Neuronal stem cell (in vitro differentiated cells): ENCODE data around the gene MELTF.

ENCODE experiments used
- DNase-seq: peaks from one replicate; pipeline ENCODE4 v3.0.0-alpha.2; 2013; ENCODE audit warnings: low spot score
- H2AFZ ChIP-seq: one replicate; pipeline ENCODE4 v1.6.1; 2013; ENCODE audit warnings: mild to moderate bottlenecking, low read length, inconsistent platforms
- H2AK5ac ChIP-seq: 2 replicates; pipeline ENCODE4 v1.6.1; 2013; ENCODE audit warnings: low read depth, mild to moderate bottlenecking, inconsistent platforms, low read length, moderate library complexity, mixed read lengths
- H2BK120ac ChIP-seq: 2 replicates; pipeline ENCODE4 v1.6.1; 2013; ENCODE audit warnings: low read depth, mild to moderate bottlenecking, inconsistent platforms, low read length, moderate library complexity, mixed read lengths
- H2BK12ac ChIP-seq: one replicate; pipeline ENCODE4 v1.6.1; 2013; ENCODE audit warnings: low read length, inconsistent platforms
- H2BK15ac ChIP-seq: 2 replicates; pipeline ENCODE4 v1.6.1; 2013; ENCODE audit warnings: mild to moderate bottlenecking, low read length, inconsistent platforms, mixed read lengths
- H2BK5ac ChIP-seq: one replicate; pipeline ENCODE4 v1.6.1; 2013; ENCODE audit warnings: inconsistent platforms, mild to moderate bottlenecking, low read length, moderate library complexity
- H3K14ac ChIP-seq: one replicate; pipeline ENCODE4 v1.6.1; 2013; ENCODE audit warnings: low read length, inconsistent platforms
- H3K18ac ChIP-seq: 2 replicates; pipeline ENCODE4 v1.6.1; 2013; ENCODE audit warnings: low read length, inconsistent platforms
- H3K23ac ChIP-seq: 2 replicates; pipeline ENCODE4 v1.6.1; 2013; ENCODE audit warnings: low read depth, mild to moderate bottlenecking, mixed read lengths, low read length, inconsistent platforms; ENCODE audit not compliant: poor library complexity
- H3K27ac ChIP-seq: replicated peaks from 3 replicates; pipeline ENCODE4 v1.5.1; 2013; ENCODE audit warnings: low read length, inconsistent platforms
- H3K27me3 ChIP-seq, 3 experiments: 2 replicates each; pipeline ENCODE4 v1.6.1; 2013; ENCODE audit warnings: low read length in 3 of 3, mild to moderate bottlenecking in 2 of 3, inconsistent platforms in 1 of 3, low read depth in 1 of 3, mixed read lengths in 1 of 3, moderate library complexity in 1 of 3; ENCODE audit not compliant: control insufficient read depth in 3 of 3, insufficient read depth in 3 of 3
- H3K36me3 ChIP-seq, 2 donors: replicated peaks in 1 of 2; 2 replicates each; pipeline ENCODE4 v1.6.1; 2013; ENCODE audit warnings: low read length in 2 of 2; ENCODE audit not compliant: control insufficient read depth in 2 of 2, insufficient read depth in 2 of 2
- H3K4ac ChIP-seq: 2 replicates; pipeline ENCODE4 v1.6.1; 2013; ENCODE audit warnings: inconsistent platforms, mild to moderate bottlenecking, low read length, moderate library complexity
- H3K4me1 ChIP-seq, 2 donors: 1 replicate in 1 of 2; 2 replicates in 1 of 2; pipeline ENCODE4 v1.6.1; 2013; ENCODE audit warnings: low read length in 2 of 2, low read depth in 1 of 2; ENCODE audit not compliant: control insufficient read depth in 2 of 2, insufficient read depth in 1 of 2
- H3K4me2 ChIP-seq: one replicate; pipeline ENCODE4 v1.6.1; 2013; ENCODE audit warnings: mild to moderate bottlenecking, low read length, inconsistent platforms; ENCODE audit not compliant: insufficient read depth, poor library complexity, severe bottlenecking
- H3K4me3 ChIP-seq, 2 donors: 2 replicates each; pipeline ENCODE4 v1.5.1; 2013; ENCODE audit warnings: low read length in 2 of 2, mild to moderate bottlenecking in 2 of 2, inconsistent platforms in 1 of 2, moderate library complexity in 1 of 2
- H3K79me1 ChIP-seq: one replicate; pipeline ENCODE4 v1.6.1; 2013; ENCODE audit warnings: low read depth, mild to moderate bottlenecking, inconsistent platforms, low read length, moderate library complexity
- H3K9ac ChIP-seq: one replicate; pipeline ENCODE4 v1.6.1; 2013; ENCODE audit warnings: mild to moderate bottlenecking, low read depth, low read length, inconsistent platforms; ENCODE audit not compliant: poor library complexity
- H3K9me3 ChIP-seq, 2 donors: replicated peaks in 1 of 2; 2 replicates each; pipeline versions ENCODE3 to v1.6.1; 2013; ENCODE audit warnings: low read length in 2 of 2, mild to moderate bottlenecking in 2 of 2, inconsistent platforms in 1 of 2, low read depth in 1 of 2, mixed read lengths in 1 of 2, moderate library complexity in 1 of 2; ENCODE audit not compliant: control insufficient read depth in 2 of 2, insufficient read depth in 1 of 2
- H4K8ac ChIP-seq: one replicate; pipeline ENCODE4 v1.6.1; 2013; ENCODE audit warnings: low read depth, mild to moderate bottlenecking, inconsistent platforms, low read length, moderate library complexity
- H4K91ac ChIP-seq: one replicate; pipeline ENCODE4 v1.6.1; 2013; ENCODE audit warnings: low read length, low read depth, mild to moderate bottlenecking, inconsistent platforms; ENCODE audit not compliant: poor library complexity
- WGBS, 2 donors: extraction: QIAGEN DNeasy Blood & Tissue Kit; methylation state at CpG; one replicate each; pipeline ENCODE4 v1.1.7; 2013; ENCODE audit warnings: missing lambda C conversion rate in 2 of 2, mixed read lengths in 1 of 2; ENCODE audit not compliant: insufficient read length in 2 of 2, insufficient replicate concordance in 1 of 2; ENCODE audit errors: extremely low coverage in 2 of 2; 5-methylcytosine and 5-hydroxymethylcytosine counted together

The MELTF gene

GRCh38 chr3:197014024-197014423 is 15.6 kb downstream of the MELTF start:
- no peak overlapping the region for H2BK12ac ChIP-seq
- no CpG with 5 or more reads among the region's 6 CpGs for WGBS, 2 donors
- H3K79me1 ChIP-seq = no peaks in the 10 kb centered on the region
- H3K4me2 ChIP-seq = no peak overlapping the region
- H3K23ac ChIP-seq = no peak overlapping the region
- no peak overlapping the region for H2BK120ac ChIP-seq
- H3K14ac ChIP-seq = no peak overlapping the region
- no peak overlapping the region for H4K91ac ChIP-seq
- no peak overlapping the region for H2BK5ac ChIP-seq
- no peak for DNase-seq
- H3K9me3 ChIP-seq = no peaks in the 10 kb centered on the region
- no peak overlapping the region for H2BK15ac ChIP-seq
- H3K4me3 ChIP-seq = no peak overlapping the region
- H3K27ac ChIP-seq = no peak overlapping the region
- H4K8ac ChIP-seq = no peak overlapping the region
- H2AFZ ChIP-seq = no peak overlapping the region
- H3K18ac ChIP-seq = no peak overlapping the region
- peaks cover 11 to 13% of the 10 kb centered on the region in 2 donors for H3K4me1 ChIP-seq
- H3K4ac ChIP-seq = no peak overlapping the region
- H2AK5ac ChIP-seq = no peak overlapping the region
- H3K27me3 ChIP-seq = no peaks in the 10 kb centered on the region
- H3K9ac ChIP-seq = no peak overlapping the region
- no peaks in the 10 kb centered on the region for H3K36me3 ChIP-seq

- no peak overlapping the region for H3K4me3 ChIP-seq
- H3K4me2 ChIP-seq = no peak overlapping the region
- H3K79me1 ChIP-seq = no peaks in the 10 kb centered on the region
Measured at GRCh38 chr3:197012540-197012883, 17.1 kb downstream of the MELTF start.

GRCh38 chr3:197011780-197012539 is 17.7 kb downstream of the MELTF start:
- Histone ChIP-seq H3K9ac (no peak overlapping the region), H2BK12ac (peak overlapping the region; percentile 36), H3K36me3 (no peaks in the 10 kb centered on the region), H2AK5ac (peak overlapping the region; percentile 59), H2AFZ (peak overlapping the region; percentile 92), H4K91ac (no peak overlapping the region), H3K23ac (no peak overlapping the region), H3K18ac (peak overlapping the region; percentile 84), H3K9me3 (no peaks in the 10 kb centered on the region), H3K4me2 (no peak overlapping the region), H2BK5ac (no peak overlapping the region), H4K8ac (peak overlapping the region; percentile 83), H3K4me3 (no peak overlapping the region), H2BK15ac (peak overlapping the region; percentile 19), H3K79me1 (no peaks in the 10 kb centered on the region), H3K14ac (no peak overlapping the region), H2BK120ac (no peak overlapping the region), H3K27ac (no peak overlapping the region), H3K4ac (peak overlapping the region; percentile 32), H3K27me3 (no peaks in the 10 kb centered on the region), H3K4me1 (peaks cover 11 to 13% of the 10 kb centered on the region in 2 donors)
- WGBS, 2 donors = no CpG with 5 or more reads among the region's 25 CpGs
- DNase-seq = no peak

More at GRCh38 chr3:197012540-197012883, 17.1 kb downstream of the MELTF start:
- Histone ChIP-seq H3K23ac (no peak overlapping the region), H3K18ac (peak overlapping the region; percentile 84), H3K9me3 (no peaks in the 10 kb centered on the region), H3K14ac (no peak overlapping the region), H2BK12ac (no peak overlapping the region), H4K91ac (no peak overlapping the region), H2AK5ac (peak overlapping the region; percentile 59), H2BK120ac (no peak overlapping the region), H4K8ac (no peak overlapping the region), H3K4me1 (peaks cover 11 to 13% of the 10 kb centered on the region in 2 donors), H3K4ac (peak overlapping the region; percentile 32), H3K36me3 (no peaks in the 10 kb centered on the region), H2BK5ac (no peak overlapping the region), H3K27me3 (no peaks in the 10 kb centered on the region), H2BK15ac (peak overlapping the region; percentile 19), H3K27ac (no peak overlapping the region), H2AFZ (peak overlapping the region; percentile 92), H3K9ac (no peak overlapping the region)
- no peak for DNase-seq
- no CpG with 5 or more reads among the region's 7 CpGs for WGBS, 2 donors

GRCh38 chr3:197010556-197011351 is 18.9 kb downstream of the MELTF start:
- Histone ChIP-seq H3K23ac (no peak overlapping the region), H3K27me3 (no peaks in the 10 kb centered on the region), H3K4me2 (no peak overlapping the region), H2BK12ac (no peak overlapping the region), H3K9ac (no peak overlapping the region), H3K36me3 (no peaks in the 10 kb centered on the region), H2BK5ac (no peak overlapping the region), H3K18ac (peak overlapping the region; percentile 81), H3K4me1 (peaks cover 11 to 13% of the 10 kb centered on the region in 2 donors), H3K9me3 (no peaks in the 10 kb centered on the region), H2BK120ac (peak overlapping the region; percentile 13), H3K4me3 (no peak overlapping the region), H3K79me1 (no peaks in the 10 kb centered on the region), H4K8ac (no peak overlapping the region), H3K27ac (no peak overlapping the region), H2AK5ac (peak overlapping the region; percentile 24), H4K91ac (no peak overlapping the region), H3K14ac (peak overlapping the region; percentile 86), H2AFZ (peak overlapping the region; percentile 92), H2BK15ac (peak overlapping the region; percentile 54), H3K4ac (no peak overlapping the region)
- no CpG with 5 or more reads among the region's 30 CpGs for WGBS, 2 donors
- DNase-seq = no peak
